Erythroblast (primary cell): ENCODE results near the gene PNLDC1.

ENCODE experiments used
- GATA1 ChIP-seq: IDR thresholded peaks from 2 replicates; pipeline ENCODE4 v1.6.1; 2011; ENCODE audit warnings: low read depth, mild to moderate bottlenecking, control low read depth, low read length, moderate library complexity
- POLR2A ChIP-seq: IDR thresholded peaks from 2 replicates; pipeline ENCODE4 v1.6.1; 2011; ENCODE audit warnings: mild to moderate bottlenecking, low read length

GRCh38 chr6:159761129-159761872 is 38.8 kb upstream of the PNLDC1 start:
- TF ChIP-seq POLR2A (no peak), GATA1 (no peak)
